HL-60 (cell line): ENCODE measurements around the gene COX7A2L.

Source experiments
- DNase-seq, 2 experiments: peaks; one replicate each; pipeline ENCODE4 v3.0.0-alpha.2; 2010 to 2020; ENCODE audit warnings: low read depth in 1 of 2, low spot score in 1 of 2
- H3K27ac ChIP-seq: fragments of 250-450 bp; sonication (Bioruptor Pico); replicated peaks from 2 replicates; pipeline ENCODE4 v1.5.1; 2020; ENCODE audit warnings: mild to moderate bottlenecking, moderate library complexity
- H3K27me3 ChIP-seq: fragments of 250-450 bp; sonication (Bioruptor Pico); 2 replicates; pipeline ENCODE4 v1.5.1; 2021; ENCODE audit warnings: mild to moderate bottlenecking, moderate library complexity; ENCODE audit not compliant: insufficient read depth, poor library complexity, severe bottlenecking
- H3K4me3 ChIP-seq: replicated peaks from 2 replicates; pipeline ENCODE4 v1.5.1; 2011; ENCODE audit warnings: mild to moderate bottlenecking, control low read depth, low read length; ENCODE audit not compliant: insufficient read depth
- CTCF ChIP-seq: IDR thresholded peaks from one replicate; pipeline ENCODE4 v1.5.1; 2011; ENCODE audit warnings: low read length, control low read depth, inconsistent platforms; ENCODE audit not compliant: insufficient read depth
- GABPA ChIP-seq: IDR thresholded peaks from 2 replicates; pipeline ENCODE4 v1.6.1; 2012; ENCODE audit warnings: low read depth
- POLR2AphosphoS5 ChIP-seq: IDR thresholded peaks from 2 replicates; pipeline ENCODE4 v1.6.1; 2012; ENCODE audit warnings: low read depth
- REST ChIP-seq: IDR thresholded peaks from 2 replicates; pipeline ENCODE4 v1.6.1; 2012; ENCODE audit warnings: low read depth; ENCODE audit not compliant: insufficient replicate concordance
- SPI1 ChIP-seq: IDR thresholded peaks from 2 replicates; pipeline ENCODE4 v1.6.1; 2012; ENCODE audit warnings: low read depth, mild to moderate bottlenecking, borderline replicate concordance

COX7A2L gene

GRCh38 chr2:42324244-42324643, 36.8 kb downstream of the COX7A2L start:
- Histone ChIP-seq H3K27ac (no peak overlapping the region), H3K4me3 (no peak overlapping the region), H3K27me3 (no peaks in the 10 kb centered on the region)
- no peak for DNase-seq
- TF ChIP-seq POLR2AphosphoS5 (no peak), REST (no peak), SPI1 (no peak), GABPA (no peak), CTCF (no peak)

DNA sequence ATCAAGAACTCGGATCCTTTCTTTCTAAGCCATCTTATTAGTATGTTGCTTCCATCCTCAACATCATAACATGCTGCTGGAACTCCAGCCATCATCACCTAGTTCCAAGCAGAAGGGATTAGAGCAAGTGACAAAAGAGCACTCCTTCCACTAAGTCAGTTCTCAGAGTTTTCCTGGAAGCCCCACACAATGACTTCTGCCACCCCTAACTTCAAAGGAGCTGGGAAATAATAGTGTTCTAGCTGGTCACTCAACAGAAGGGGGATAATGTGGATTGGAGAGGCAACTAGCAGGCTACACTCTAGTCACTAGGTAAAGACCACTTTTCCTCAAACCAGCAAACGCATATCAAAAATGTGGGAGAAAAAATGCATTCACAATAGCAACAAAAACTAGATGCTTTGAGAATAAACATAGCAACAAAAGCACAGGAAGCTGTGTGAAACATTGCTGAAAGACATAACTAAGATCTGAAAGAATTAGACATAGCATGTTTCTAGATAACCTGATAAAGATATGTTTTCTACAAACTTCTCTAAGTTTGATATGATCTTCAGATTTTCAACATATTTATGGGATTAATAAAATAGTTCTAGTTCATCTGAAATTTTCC, 39.5 kb downstream of the COX7A2L start:
- H3K4me3 ChIP-seq, result no peak overlapping the region
- TF ChIP-seq CTCF, result no peak
- no peak for TF ChIP-seq GABPA
- no peak for TF ChIP-seq SPI1
- no peak for TF ChIP-seq REST
- no peak for TF ChIP-seq POLR2AphosphoS5
- H3K27ac ChIP-seq, result no peak overlapping the region

DNA sequence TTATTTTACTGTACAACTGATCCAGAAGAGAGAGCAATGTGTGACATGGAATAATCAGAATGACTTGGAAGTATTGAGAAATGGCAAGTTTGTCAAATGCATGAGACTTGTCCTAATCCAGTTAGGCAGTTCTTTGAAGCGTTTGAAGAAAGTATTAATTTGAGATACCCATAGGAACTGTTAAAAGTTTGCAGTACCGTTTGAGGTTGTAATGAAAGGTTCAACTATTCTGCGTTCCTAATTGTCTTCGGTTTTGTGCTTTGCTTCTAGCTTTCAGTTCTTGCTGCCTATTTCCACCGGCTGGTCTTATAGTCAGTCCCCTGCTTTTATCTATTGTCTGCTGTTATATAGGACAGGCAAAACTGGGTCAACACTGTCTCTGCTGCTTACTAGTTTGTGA, 41.8 kb downstream of the COX7A2L start:
- H3K27me3 ChIP-seq, result no peaks in the 10 kb centered on the region
- H3K27ac ChIP-seq, result no peak overlapping the region
- TF ChIP-seq SPI1, result no peak
- TF ChIP-seq POLR2AphosphoS5, result no peak
- no peak for TF ChIP-seq REST
- TF ChIP-seq GABPA, result no peak
- no peak for TF ChIP-seq CTCF
- no peak overlapping the region for H3K4me3 ChIP-seq
- no peak for DNase-seq

More for the DNA sequence above, 39.5 kb downstream of the COX7A2L start:
- DNase-seq, result no peak
- H3K27me3 ChIP-seq, result no peaks in the 10 kb centered on the region
